DMS114 treated with DMSO at 0.1 percent for 48 hours (cell line): ENCODE results near the gene ZSCAN4.
A peak's percentile ranks its signal among the peaks of the same experiment; 100 is the strongest.

Experiments used
- DNase-seq: peaks from one replicate; lab custom pipeline; 2025; ENCODE audit not compliant: unreplicated experiment; lab: John Stamatoyannopoulos, UW

ZSCAN4 gene

GRCh38 chr19:57675881-57676280 is 7.1 kb downstream of the ZSCAN4 start:
- no peak for DNase-seq

- no peak for DNase-seq
These were observed 13.6 kb downstream of the ZSCAN4 start for GRCh38 chr19:57682226-57682766.

- no peak for DNase-seq
These were observed 18.0 kb downstream of the ZSCAN4 start for GRCh38 chr19:57686727-57687126.

- no peak for DNase-seq
These were observed 18.8 kb downstream of the ZSCAN4 start for GRCh38 chr19:57687363-57688010.

GRCh38 chr19:57688011-57688763 is 19.5 kb downstream of the ZSCAN4 start:
- no peak for DNase-seq

GRCh38 chr19:57689750-57690149 is 21.0 kb downstream of the ZSCAN4 start:
- DNase-seq = no peak

GRCh38 chr19:57701625-57702024 is 32.9 kb downstream of the ZSCAN4 start:
- DNase-seq = no peak

- DNase-seq = no peak
These were observed 37.6 kb downstream of the ZSCAN4 start for GRCh38 chr19:57706346-57706745.

- DNase-seq = peak; percentile 81
These were observed 40.1 kb downstream of the ZSCAN4 start, which contains the start of gene ZNF154 for GRCh38 chr19:57708641-57709361. ZNF154 (minus strand) TSS chr19:57709204; CDS start chr19:57708971, 233 bp downstream.

GRCh38 chr19:57709616-57710015 is 40.9 kb downstream of the ZSCAN4 start:
- no peak for DNase-seq

- DNase-seq = no peak
These were observed 43.5 kb downstream of the ZSCAN4 start for GRCh38 chr19:57712222-57712621.

- no peak for DNase-seq
These were observed 50.7 kb downstream of the ZSCAN4 start for GRCh38 chr19:57719424-57719823.

- no peak for DNase-seq
These were observed 51.3 kb downstream of the ZSCAN4 start for GRCh38 chr19:57719901-57720519.

- no peak for DNase-seq
These were observed 52.1 kb downstream of the ZSCAN4 start for GRCh38 chr19:57720878-57721277.
